Right ventricle myocardium superior (tissue), 1 donor: Measurements from ENCODE around the gene LIMS1. TPM values are rescaled to one million over a fixed set of nuclear protein-coding genes. Genes with fewer than 3 reads are reported as not detected.
A peak's percentile ranks its signal among the peaks of the same experiment; 100 is the strongest.
"Not testable (repeated sequence)": the region's sequence is repeated elsewhere in the genome, so short reads cannot be mapped to it uniquely, and the experiment has no call there.

Experiments used
- ATAC-seq: fragments of 200-7000 bp; cut with Tn5 transposase; one replicate; pipeline ENCODE4 v1.9.1; 2020; ENCODE audit warnings: mild to moderate bottlenecking; ENCODE audit not compliant: poor library complexity
- DNase-seq: peaks from one replicate; pipeline ENCODE4 v3.0.0-alpha.2; 2020
- intact Hi-C: fragments of 100-400 bp; cut with DNase I; formaldehyde crosslinking; loops from one replicate; pipeline ENCODE4 v1.11.2; 2022
- total RNA-seq: library from RNA; stranded (reverse); fragmentation: NEBNext Ultra II Directional; extraction: Animal tissue kit (Norgen Biotek cat#: 25700); gene quantifications from one replicate; pipeline ENCODE4 v1.2.1, GENCODE V29; 2021
- donor health status: DM: no; HTN: yes; CAD: no; lungs with severe emphysema.

Gene LIMS1
- total RNA-seq, 1 donor from 2014 or later = 75.7 TPM

GRCh38 chr2:108665975-108666374 lies 131.7 kb downstream of the LIMS1 start:
- ATAC-seq, intact Hi-C loops, DNase-seq: not testable (repeated sequence)

- intact Hi-C loops, DNase-seq: not testable (repeated sequence)
- ATAC-seq = peak; percentile 67
These were observed 132.9 kb downstream of the LIMS1 start for GRCh38 chr2:108667140-108667539.

GRCh38 chr2:108670282-108670681 lies 136.0 kb downstream of the LIMS1 start:
- DNase-seq, intact Hi-C loops, ATAC-seq: not testable (repeated sequence)

DNA sequence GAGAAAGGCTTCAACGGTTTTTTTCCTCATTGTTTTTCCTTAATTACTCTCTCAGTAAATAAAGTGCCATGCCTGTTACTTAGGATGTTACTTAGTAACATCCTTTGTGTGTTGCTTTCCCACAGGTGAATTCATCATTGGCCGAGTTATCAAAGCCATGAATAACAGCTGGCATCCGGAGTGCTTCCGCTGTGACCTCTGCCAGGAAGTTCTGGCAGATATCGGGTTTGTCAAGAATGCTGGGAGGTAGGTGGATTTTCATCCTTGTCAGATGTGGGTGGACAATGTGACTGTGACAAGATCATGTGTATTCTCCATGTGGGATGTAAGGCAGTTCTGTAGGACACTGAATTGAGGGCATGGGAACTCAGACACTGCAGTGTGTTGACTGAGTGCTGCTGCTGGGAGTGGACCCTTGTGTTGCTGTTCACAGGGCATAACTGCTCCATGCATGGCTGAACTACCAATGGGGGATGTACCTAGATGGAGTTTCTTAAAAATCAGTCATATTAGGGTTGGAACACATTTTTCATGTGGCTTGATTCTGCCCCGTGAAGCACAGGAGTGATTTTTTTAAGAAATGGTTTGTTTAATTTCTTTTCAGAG lies 138.0 kb downstream of the LIMS1 start:
- DNase-seq, intact Hi-C loops, ATAC-seq: not testable (repeated sequence)

- DNase-seq, intact Hi-C loops, ATAC-seq: not testable (repeated sequence)
These were observed 142.3 kb downstream of the LIMS1 start for GRCh38 chr2:108676522-108676921.

GRCh38 chr2:108677239-108677744 lies 143.0 kb downstream of the LIMS1 start:
- DNase-seq, intact Hi-C loops, ATAC-seq: not testable (repeated sequence)

GRCh38 chr2:108678198-108678651 lies 144.0 kb downstream of the LIMS1 start:
- peak; percentile 85 for ATAC-seq
- DNase-seq, intact Hi-C loops: not testable (repeated sequence)

- DNase-seq, ATAC-seq, intact Hi-C loops: not testable (repeated sequence)
These were observed 146.5 kb downstream of the LIMS1 start for GRCh38 chr2:108680805-108681204.

GRCh38 chr2:108688818-108689756 lies 154.8 kb downstream of the LIMS1 start:
- DNase-seq, intact Hi-C loops: not testable (repeated sequence)
- ATAC-seq = peak; percentile 42

GRCh38 chr2:108690001-108690400 lies 155.7 kb downstream of the LIMS1 start:
- intact Hi-C loops, DNase-seq: not testable (repeated sequence)
- peak; percentile 89 for ATAC-seq

DNA sequence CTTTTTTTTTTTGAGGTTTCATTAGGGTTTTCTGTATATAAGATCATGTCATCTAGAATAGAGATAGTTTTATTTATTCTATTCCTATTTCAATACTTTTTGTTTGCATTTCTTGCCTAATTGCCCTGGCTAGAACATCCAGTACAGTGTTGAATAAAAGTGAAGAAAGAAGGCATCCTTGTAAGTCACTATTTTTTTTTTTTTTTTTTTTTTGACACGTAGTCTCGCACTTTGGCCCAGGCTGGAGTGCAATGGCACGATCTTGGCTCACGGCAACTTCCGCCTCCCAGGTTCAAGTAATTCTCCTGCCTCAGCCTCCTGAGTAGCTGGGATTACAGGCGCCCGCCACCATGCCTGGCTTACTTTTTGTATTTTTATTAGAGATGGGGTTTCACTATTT lies 157.2 kb downstream of the LIMS1 start:
- ATAC-seq (no peak), DNase-seq (no peak)
- intact Hi-C loops = no loop called here

GRCh38 chr2:108701208-108701607 lies 166.9 kb downstream of the LIMS1 start:
- intact Hi-C loops = no loop called here
- DNase-seq (no peak), ATAC-seq (peak; percentile 69)

DNA sequence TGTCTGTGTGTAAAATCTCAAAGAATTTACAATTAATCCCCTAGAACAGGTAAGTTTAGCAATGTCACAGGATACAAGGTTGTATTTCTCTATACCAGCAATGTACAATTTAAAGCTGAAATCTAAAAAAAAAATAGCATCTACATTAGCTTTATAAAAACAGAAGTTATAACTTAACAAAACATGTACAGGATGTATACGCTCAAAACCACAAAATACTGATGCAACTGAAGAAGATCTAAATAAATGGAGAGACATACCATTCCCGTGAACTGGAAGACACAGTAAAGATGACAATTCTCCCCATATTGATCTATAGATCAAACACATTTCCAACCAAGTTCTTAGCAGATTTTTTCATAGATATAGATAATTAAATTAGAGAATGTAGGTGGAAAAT lies 167.5 kb downstream of the LIMS1 start:
- intact Hi-C loops = no loop called here
- ATAC-seq = no peak
- no peak for DNase-seq

- intact Hi-C loops = no loop called here
- DNase-seq (no peak), ATAC-seq (no peak)
These were observed 170.6 kb downstream of the LIMS1 start for GRCh38 chr2:108704871-108705270.

DNA sequence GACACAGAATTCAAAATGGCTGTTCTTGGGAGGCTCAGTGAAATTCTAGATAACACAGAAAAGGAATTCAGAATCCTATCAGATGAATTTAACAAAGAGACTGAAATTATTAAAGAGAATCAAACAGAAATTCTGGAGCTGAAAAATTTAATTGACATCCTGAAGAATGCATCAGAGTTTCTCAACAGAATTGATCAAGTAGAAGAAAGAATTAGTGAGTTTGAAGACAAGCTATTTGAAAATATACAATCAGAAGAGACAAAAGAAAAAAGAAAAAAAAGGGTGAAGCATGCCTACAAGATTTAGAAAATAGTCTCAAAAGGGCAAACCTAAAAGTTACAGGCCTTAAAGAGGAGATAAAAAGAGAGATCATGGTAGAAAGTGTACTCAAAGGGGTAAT lies 173.0 kb downstream of the LIMS1 start:
- intact Hi-C loops = no loop called here
- no peak for ATAC-seq
- no peak for DNase-seq

- intact Hi-C loops, ATAC-seq: not testable (repeated sequence)
- DNase-seq = peak; percentile 17
These were observed 182.7 kb downstream of the LIMS1 start for GRCh38 chr2:108716971-108717370.

GRCh38 chr2:108719149-108720044 lies 185.1 kb downstream of the LIMS1 start, which contains the start of gene RANBP2:
Gene RANBP2, plus strand, starts transcription at chr2:108719482. Its CDS starts 125 bp downstream, at chr2:108719607.
- intact Hi-C loops = no loop called here
- DNase-seq (peak; percentile 97), ATAC-seq (peak; percentile 100)

GRCh38 chr2:108726048-108726447 lies 191.8 kb downstream of the LIMS1 start:
- ATAC-seq, DNase-seq, intact Hi-C loops: not testable (repeated sequence)
